Upper lobe of right lung (tissue), 1 donor: Measurements from ENCODE around the gene LXN. TPM values are rescaled to one million over a fixed set of nuclear protein-coding genes. Genes with fewer than 3 reads are reported as not detected.

ENCODE experiments used
- ATAC-seq: fragments of 200-7000 bp; cut with Tn5 transposase; one replicate; pipeline ENCODE4 v1.9.1; 2020; ENCODE audit warnings: mild to moderate bottlenecking, moderate library complexity
- DNase-seq: peaks from one replicate; pipeline ENCODE4 v3.0.0-alpha.2; 2020
- H3K27ac ChIP-seq: fragments of 200-600 bp; one replicate; pipeline ENCODE4 v1.8.0; 2022
- H3K27me3 ChIP-seq: fragments of 200-600 bp; one replicate; pipeline ENCODE4 v1.8.0; 2022; ENCODE audit warnings: mild to moderate bottlenecking
- H3K36me3 ChIP-seq: fragments of 200-600 bp; one replicate; pipeline ENCODE4 v1.8.0; 2022
- H3K4me1 ChIP-seq: fragments of 200-600 bp; one replicate; pipeline ENCODE4 v1.8.0; 2022
- H3K4me3 ChIP-seq: fragments of 200-600 bp; one replicate; pipeline ENCODE4 v1.8.0; 2022; ENCODE audit warnings: mild to moderate bottlenecking
- H3K9me3 ChIP-seq: fragments of 200-600 bp; one replicate; pipeline ENCODE4 v1.8.0; 2022
- intact Hi-C: fragments of 100-400 bp; cut with DNase I; formaldehyde crosslinking; loops from one replicate; pipeline ENCODE4 v1.11.0; 2022
- total RNA-seq: library from RNA; stranded (reverse); fragmentation: NEBNext Ultra II Directional; extraction: Animal tissue kit (Norgen Biotek cat#: 25700); gene quantifications from one replicate; pipeline ENCODE4 v1.2.1, GENCODE V29; 2021
- TF ChIP-seq, protein P1 (sequence below): fragments of 200-600 bp; IDR thresholded peaks from one replicate; pipeline ENCODE4 v1.8.0; 2022; ENCODE audit warnings: antibody characterized with exemption
- donor health status: DM: no; HTN: yes; CAD: no; lungs with severe emphysema.

LXN gene
- total RNA-seq, 1 donor from 2014 or later = 20.9 TPM

DNA sequence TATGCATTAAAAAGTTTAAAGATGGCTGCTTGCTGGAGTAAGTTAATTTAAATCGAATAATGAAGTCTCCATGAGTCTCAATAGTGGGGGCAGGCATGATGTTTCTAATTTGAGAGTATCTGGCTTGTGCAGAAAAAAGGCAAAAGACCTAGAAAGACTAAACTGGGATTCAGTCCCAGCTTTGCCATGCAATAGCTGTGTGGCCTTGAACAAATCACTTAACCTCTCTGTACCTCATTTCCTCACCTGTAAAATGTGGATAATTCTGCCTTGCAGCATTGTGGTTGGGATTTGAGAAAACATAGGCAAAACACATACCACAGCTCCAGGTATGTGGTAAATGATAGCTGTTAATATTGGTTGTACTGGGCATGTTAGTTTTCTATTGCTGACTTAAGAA lies 8.6 kb downstream of the LXN start:
- intact Hi-C loops = no loop called here
- Histone ChIP-seq H3K4me1 (no peaks in the 10 kb centered on the region), H3K27me3 (no peaks in the 10 kb centered on the region), H3K27ac (no peak overlapping the region), H3K36me3 (peaks cover 92% of the 10 kb centered on the region), H3K9me3 (no peaks in the 10 kb centered on the region), H3K4me3 (no peak overlapping the region)
- ATAC-seq = no peak
- DNase-seq = no peak
- TF ChIP-seq, protein P1, sequence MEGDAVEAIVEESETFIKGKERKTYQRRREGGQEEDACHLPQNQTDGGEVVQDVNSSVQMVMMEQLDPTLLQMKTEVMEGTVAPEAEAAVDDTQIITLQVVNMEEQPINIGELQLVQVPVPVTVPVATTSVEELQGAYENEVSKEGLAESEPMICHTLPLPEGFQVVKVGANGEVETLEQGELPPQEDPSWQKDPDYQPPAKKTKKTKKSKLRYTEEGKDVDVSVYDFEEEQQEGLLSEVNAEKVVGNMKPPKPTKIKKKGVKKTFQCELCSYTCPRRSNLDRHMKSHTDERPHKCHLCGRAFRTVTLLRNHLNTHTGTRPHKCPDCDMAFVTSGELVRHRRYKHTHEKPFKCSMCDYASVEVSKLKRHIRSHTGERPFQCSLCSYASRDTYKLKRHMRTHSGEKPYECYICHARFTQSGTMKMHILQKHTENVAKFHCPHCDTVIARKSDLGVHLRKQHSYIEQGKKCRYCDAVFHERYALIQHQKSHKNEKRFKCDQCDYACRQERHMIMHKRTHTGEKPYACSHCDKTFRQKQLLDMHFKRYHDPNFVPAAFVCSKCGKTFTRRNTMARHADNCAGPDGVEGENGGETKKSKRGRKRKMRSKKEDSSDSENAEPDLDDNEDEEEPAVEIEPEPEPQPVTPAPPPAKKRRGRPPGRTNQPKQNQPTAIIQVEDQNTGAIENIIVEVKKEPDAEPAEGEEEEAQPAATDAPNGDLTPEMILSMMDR = no peak

DNA sequence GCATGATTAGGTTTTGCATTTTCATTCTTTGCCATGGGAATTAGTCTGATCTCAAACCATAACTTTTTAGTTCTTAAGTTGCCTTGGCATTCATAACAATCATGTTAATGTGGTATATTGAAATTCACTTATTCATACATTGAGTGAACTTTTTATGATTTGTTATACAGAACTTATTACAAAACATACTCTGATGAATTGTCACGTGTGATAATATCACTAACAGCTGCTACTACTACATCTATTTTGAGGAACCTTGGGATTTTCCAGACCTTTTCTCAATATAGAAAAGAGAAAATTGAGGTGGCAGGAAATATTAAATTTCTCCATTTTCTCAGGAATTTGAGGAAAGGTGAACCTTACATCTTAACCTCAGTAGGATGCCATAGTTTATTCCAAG lies 9.2 kb downstream of the LXN start:
- H3K4me1 ChIP-seq = no peaks in the 10 kb centered on the region
- TF ChIP-seq, protein P1 = no peak
- no peaks in the 10 kb centered on the region for H3K27me3 ChIP-seq
- DNase-seq (no peak), ATAC-seq (no peak)
- no peak overlapping the region for H3K27ac ChIP-seq
- peaks cover 92% of the 10 kb centered on the region for H3K36me3 ChIP-seq
- intact Hi-C loops = no loop called here
- H3K9me3 ChIP-seq = no peaks in the 10 kb centered on the region
- H3K4me3 ChIP-seq = no peak overlapping the region

DNA sequence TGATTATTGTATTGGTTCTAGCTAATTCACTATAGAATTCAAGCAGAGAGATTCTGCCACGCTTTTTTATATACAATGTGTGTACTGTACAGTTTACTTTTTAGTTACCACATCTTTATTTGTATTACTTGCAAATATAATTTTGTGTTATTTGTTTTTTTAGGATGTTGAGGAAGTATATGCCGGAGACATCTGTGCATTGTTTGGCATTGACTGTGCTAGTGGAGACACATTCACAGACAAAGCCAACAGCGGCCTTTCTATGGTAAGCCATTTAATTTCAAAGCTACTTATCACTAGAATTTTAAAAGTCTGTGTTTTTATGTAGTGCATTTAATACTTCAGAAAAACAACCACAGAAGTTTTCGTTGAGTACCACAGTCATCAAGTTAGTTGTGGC lies 11.7 kb downstream of the LXN start:
- Histone ChIP-seq H3K27ac (peak overlapping the region; percentile 12), H3K27me3 (no peaks in the 10 kb centered on the region), H3K4me1 (no peaks in the 10 kb centered on the region), H3K4me3 (no peak overlapping the region), H3K9me3 (no peaks in the 10 kb centered on the region), H3K36me3 (peaks cover 92% of the 10 kb centered on the region)
- intact Hi-C loops = no loop called here
- no peak for DNase-seq
- ATAC-seq = no peak
- TF ChIP-seq, protein P1 = no peak

- H3K27me3 ChIP-seq = no peaks in the 10 kb centered on the region
- no peak for DNase-seq
- peak overlapping the region; percentile 58 for H3K27ac ChIP-seq
- no peak overlapping the region for H3K4me3 ChIP-seq
- H3K9me3 ChIP-seq = no peaks in the 10 kb centered on the region
- TF ChIP-seq, protein P1 = peak; percentile 67
- H3K4me1 ChIP-seq = no peaks in the 10 kb centered on the region
- peaks cover 92% of the 10 kb centered on the region for H3K36me3 ChIP-seq
- peak; percentile 88 for ATAC-seq
- intact Hi-C loops = no loop called here
Observed at GRCh38 chr3:158659454-158660237, 12.8 kb downstream of the LXN start.

DNA sequence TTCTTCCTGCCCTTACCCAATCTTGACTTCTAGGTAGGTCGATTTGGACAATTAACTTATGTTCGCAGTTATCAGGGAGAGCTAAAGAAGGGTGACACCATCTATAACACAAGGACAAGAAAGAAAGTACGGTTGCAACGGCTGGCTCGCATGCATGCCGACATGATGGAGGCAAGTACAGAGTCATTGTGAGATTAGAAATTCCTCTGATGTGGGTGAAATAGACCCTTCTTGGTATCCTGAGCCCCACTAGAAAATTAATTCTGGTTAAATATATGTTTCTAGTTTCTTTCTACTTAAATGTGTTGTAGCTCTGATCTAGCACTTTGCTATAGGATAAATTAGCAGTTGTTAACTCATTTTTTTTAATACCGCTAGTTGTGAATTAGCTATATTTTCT lies 13.6 kb downstream of the LXN start:
- intact Hi-C loops = no loop called here
- H3K27ac ChIP-seq = no peak overlapping the region
- H3K9me3 ChIP-seq = no peaks in the 10 kb centered on the region
- ATAC-seq = no peak
- no peak overlapping the region for H3K4me3 ChIP-seq
- no peak for DNase-seq
- TF ChIP-seq, protein P1 = no peak
- H3K36me3 ChIP-seq = peaks cover 92% of the 10 kb centered on the region
- no peaks in the 10 kb centered on the region for H3K4me1 ChIP-seq
- no peaks in the 10 kb centered on the region for H3K27me3 ChIP-seq
